Measurements from ENCODE around the gene ZNF341.
"Not testable (repeated sequence)": the region's sequence is repeated elsewhere in the genome, so short reads cannot be mapped to it uniquely, and the experiment has no call there.

ZNF341 gene

DNA sequence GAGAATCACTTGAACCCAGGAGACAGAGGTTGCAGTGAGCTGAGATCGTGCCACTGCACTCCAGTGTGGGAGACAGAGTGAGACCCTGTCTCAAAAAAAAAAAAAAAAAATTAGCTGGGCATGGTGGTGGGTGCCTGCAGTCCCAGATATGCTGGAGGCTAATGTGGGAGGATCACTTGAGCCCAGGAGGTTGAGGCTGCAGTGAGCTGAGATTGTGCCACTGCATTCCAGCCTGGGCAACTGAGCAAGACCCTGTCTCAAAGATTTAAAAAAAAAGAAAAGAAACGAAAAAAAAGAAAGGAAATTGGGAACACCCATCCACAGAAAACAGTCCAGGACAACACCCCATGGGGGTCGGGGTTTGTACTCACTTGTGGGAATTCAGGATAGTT, 60.8 kb downstream of the ZNF341 start:
- not testable (repeated sequence) for DNase-seq (ENCODE audit: low read depth in 1 of 2, low spot score in 1 of 2)

DNA sequence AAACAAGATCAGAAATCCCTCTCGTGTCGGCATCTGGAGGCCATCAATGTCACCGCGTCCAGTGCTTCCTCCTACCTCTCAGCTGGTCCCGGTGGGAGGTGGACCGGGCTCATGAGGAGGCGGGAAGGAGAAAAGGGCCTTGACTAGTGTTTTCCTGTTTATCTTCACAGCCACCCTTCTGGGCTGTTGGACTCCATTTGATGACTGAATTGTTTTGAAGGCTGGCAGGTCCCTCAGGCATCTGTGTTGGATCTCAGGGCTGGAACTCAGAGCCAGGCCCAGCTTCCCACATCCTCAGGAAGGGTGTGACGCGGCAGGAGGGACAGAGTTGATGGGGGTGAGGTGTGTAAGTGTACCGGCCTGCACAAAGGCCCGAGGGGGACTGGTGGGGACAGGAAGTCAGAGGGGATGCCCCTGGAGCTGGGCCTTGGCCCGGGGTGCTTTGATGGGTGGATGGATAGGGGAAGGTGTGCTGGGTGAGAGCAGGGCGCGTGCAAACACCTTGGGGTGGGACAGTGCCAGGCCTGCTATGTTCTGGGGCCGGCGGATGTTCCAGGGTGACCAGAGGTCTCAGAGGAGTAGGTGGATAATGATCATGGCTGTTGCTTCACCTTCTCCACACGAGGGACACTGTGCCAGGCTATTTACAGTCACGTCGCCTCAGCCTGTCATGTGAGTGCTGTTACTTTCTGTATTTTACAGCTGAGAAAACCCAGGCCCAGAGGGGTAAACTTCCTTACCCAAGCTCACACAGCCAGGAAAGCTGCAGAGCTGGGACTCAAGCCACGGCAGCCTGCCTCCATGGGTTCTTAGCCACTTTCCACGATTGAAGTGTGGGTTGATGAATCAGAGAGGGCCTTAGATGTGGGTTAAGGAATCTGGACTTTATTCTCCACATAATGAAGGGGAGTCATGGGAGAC, 61.5 kb downstream of the ZNF341 start:
- no peak for DNase-seq (ENCODE audit: low read depth in 1 of 2, low spot score in 1 of 2)

DNA sequence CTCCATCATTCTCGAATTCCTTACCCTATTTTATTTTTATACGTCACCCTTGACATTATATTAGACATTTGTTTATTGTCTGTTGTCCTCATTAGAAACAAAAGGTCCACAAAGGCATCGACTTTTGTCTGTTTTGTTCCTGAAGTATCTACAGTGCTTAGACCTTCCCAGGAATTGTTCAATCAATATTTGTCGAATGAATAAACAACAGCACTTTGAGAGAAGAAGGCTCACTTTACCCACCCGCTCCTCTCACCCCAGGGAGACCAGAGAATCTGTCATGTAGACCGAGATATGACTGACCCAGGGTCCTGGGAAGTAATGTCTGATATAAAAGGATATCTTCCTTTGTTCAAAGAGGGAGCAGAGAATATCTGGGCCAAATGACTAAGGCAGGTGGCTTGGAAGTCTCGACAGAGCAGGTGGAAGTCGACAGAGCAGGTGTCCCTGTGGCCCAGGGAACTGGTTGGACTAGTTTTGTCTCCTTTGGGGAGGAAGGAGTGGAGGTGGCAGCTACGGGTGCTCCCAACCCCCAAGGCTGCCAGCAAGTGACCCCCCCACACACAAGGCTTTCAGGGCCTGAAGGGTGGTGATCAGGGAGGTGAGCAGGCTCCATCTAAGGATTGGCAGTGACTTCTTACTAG, 64.6 kb downstream of the ZNF341 start:
- no peak for DNase-seq (ENCODE audit: low read depth in 1 of 2, low spot score in 1 of 2)

DNA sequence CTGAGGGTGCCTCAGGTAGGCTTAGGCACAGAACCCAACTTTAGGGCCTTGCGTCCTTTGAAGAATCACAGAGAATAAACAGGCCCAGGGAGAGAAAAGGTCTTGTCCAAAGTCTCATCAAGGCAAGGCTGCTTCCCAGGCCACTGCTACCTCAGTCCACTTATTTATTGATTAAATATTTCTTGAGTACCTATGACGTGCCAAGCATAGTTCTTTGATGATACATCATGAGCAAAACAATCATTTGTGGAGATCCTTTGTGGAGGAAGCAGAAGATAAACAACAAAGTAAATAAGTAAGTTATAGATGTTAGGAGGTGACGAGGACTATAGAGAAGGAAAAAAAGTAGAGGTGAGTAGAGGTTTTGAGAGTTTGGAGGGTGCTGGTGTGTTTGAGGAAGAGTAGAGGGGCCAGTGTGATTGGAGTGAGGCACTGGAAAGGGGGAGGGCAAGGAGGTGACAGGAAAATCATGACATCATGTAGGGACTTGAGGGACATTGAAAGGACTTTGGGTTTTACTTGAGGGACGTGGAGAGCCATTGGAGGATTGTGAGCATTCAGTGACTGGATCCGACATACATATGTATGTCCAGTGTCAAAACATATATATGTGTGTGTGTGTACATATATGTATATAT, 65.2 kb downstream of the ZNF341 start:
- no peak for DNase-seq (ENCODE audit: low read depth in 1 of 2, low spot score in 1 of 2)

DNA sequence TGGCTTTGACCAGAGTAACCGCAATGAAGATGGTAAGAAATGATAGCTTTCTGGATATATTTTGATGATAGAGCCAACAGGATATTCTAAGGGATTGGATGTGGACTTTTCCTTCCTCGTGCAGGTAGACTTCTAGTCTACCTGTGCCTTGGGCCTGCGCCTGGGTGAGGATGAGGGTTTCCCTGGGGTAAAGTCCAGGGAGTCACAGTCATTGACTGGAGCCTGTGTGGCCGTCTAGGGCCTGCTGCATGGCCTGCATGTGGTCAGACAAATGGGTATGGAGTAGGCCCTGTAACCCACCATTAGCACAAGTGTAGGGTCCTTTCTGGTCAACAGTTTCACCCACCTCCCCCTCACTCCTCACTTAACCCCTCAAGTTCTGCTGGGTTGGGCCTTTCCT, 66.6 kb downstream of the ZNF341 start:
- DNase-seq (ENCODE audit: low read depth in 1 of 2, low spot score in 1 of 2) = no peak

DNA sequence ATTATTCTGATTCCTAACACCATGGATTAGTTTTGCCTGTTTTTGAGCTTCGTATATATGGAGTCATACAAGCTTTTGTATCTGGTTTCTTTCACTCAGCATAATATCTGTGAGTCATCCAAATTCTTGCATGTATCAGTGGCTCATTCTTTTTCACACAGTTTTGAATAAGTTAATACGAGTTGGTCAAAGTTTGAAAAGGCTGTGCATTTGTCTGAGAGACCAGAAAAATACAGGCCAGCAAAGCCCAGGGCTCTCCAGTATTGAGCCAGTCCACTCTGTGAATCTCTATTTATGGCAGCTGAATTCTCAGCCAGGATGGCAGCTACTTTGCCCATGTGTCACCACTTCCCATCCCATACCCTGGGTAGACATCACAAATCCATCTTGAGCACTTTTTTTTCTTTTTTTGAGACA, 72.1 kb downstream of the ZNF341 start:
- DNase-seq (ENCODE audit: low read depth in 1 of 2, low spot score in 1 of 2) = no peak

DNA sequence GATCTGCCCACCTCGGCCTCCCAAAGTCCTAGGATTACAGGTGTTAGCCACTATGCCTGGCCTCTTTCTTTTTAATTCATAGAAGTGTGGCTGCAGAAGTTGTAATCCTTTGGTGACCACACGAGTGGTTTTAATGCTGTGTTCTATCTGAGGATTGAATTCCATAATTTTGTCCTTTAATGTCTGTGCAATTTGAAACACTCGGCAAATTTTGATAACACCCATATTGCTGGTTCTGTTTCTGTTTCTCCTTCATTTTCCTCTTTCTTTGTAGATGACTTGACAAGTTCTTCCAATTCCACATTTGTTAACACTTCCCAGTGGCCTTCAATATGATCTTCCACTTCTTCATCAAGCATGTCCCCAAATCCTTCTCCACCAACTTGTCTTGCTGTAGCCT, 76.6 kb downstream of the ZNF341 start:
- no peak for DNase-seq (ENCODE audit: low read depth in 1 of 2, low spot score in 1 of 2)

DNA sequence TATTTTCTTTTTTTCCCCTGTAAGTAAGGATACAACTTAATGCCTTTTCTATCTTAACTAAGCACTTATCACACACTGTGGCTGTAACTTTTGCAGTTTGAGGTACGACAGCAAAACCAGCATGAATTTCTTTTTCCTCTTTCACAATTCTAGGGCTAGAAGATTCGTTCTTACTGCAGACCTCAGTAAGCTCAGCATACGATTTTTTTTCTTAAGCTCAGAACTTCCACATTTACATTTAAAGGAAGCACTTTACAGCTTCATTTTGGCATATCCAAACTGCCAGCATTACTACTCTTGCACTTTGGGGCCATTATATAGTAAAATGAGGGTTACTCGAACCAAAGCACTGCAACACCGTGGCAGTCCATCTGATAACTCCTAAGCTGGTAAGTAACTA, 78.5 kb downstream of the ZNF341 start:
- DNase-seq (ENCODE audit: low read depth in 1 of 2, low spot score in 1 of 2) = no peak

DNA sequence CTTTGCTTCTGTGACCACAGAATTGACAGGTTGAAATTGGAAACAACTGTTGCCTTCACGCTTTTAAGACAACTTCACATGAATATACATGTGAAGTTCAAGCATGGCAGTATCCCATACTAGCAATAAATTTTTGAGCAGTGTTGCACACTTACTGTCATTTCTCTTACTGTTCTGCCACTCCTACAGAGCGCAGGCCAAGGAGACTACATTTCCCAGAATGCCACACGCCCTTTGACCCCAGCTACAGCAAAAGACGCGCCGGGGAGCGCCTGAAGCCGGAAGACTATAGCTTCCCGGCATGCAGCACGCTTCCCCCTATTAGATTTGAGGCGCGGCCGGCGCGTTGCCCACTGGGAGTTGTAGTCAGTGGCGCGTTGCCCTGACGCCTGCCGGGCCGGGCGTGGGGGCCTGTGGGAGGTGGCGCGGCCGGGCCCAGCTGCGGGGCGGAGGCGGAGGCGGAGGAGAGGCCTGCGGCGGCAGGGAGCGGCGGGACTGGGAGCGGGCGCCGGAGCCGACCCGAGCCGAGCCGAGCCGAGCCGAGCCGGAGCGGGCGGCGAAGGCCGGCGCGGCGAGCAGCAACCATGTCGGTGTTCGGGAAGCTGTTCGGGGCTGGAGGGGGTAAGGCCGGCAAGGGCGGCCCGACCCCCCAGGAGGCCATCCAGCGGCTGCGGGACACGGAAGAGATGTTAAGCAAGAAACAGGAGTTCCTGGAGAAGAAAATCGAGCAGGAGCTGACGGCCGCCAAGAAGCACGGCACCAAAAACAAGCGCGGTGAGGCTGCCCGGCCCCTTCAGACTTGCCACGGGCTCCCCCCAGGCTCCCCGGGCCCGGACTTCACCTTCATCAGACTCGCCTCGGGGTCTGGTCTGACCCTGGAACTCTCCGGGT, 79.3 kb downstream of the ZNF341 start, which contains the start of gene CHMP4B:
TSS of gene CHMP4B (plus strand) at position 464 of the 891 bp plus-strand sequence. CDS start at position 585, 121 bp downstream.
- peak; percentile 96 to 97 for DNase-seq (ENCODE audit: low read depth in 1 of 2, low spot score in 1 of 2)

DNA sequence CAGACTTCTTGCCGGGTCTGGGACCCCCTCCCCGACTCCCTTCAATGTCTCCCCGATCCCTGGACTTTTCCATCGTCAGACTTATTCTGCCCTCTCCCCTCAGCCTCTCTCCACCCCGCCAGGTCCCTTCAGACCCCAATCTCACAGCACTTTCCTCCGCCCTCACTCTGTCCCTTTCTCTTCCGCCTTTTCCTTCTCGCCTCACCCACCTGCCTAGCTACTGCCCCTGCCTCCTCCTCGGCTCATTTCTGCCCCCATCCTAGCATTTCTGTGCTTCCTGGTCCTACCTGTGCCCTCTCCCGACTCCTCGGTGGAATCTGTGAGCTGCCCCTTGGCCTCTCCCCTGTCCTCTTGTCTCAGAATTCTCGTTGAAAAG, 80.0 kb downstream of the ZNF341 start:
- DNase-seq (ENCODE audit: low read depth in 1 of 2, low spot score in 1 of 2) = no peak

DNA sequence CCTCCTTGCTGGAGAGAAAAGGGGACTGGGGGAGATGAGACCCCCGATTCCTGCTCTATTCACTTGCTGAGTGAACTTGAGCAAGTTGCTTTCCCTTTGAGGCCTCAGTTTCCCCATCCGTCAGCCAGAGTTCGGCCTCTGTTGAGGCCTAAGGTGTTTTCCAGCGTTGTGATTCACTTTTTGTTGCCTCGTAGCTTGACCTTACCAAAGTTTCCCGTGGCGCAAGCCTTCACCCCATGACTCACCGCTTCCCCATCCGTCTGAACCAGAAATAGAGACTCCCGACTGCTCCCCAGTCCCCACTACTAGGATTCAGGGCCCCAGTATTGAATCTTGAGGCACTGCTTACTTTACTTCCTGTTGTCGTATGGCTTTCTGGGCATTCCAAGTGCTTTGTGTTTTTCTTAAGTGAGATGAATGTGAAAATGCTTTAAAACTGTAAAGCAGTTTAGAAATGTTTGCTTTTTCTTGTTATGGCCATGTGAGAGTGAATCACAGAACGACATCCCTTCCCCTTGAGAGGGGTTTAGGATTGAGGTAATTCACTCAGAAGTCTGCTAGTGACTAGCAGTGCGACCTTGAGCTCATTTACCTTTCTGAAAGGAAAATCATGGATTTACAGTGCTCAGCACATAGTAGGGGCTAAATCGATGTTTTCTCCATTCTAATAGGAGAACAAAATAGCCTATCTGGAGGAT, 80.5 kb downstream of the ZNF341 start:
- peak in 1 of 2 donors; percentile 19 for DNase-seq (ENCODE audit: low read depth in 1 of 2, low spot score in 1 of 2)

DNA sequence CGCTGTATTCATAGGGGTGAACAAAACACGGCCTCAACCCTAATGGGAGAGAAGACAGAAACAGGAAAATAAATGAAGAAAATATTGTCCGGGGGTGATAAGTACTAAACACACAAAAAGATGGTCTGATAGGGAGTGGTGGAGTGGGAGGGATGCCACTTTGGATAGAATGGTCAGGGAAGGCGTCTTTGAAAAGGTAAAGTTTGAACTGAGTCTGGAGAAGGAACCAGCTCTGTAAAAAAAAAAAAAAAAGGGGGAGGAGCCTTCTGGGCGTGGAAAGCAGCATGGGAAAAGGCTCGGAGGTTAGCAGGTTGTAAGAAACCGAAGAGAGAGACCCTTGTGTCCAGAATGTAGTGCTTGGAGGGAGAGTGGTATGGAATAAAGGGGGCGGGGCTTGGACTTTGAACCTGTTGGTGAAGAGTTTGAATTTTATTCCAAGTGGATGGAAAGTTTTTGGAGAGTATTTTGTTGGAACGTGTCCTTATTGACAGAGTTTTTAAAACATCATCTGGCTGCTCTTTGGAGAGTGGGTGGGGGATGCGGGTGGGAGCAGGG, 81.2 kb downstream of the ZNF341 start:
- DNase-seq (ENCODE audit: low read depth in 1 of 2, low spot score in 1 of 2) = no peak

DNA sequence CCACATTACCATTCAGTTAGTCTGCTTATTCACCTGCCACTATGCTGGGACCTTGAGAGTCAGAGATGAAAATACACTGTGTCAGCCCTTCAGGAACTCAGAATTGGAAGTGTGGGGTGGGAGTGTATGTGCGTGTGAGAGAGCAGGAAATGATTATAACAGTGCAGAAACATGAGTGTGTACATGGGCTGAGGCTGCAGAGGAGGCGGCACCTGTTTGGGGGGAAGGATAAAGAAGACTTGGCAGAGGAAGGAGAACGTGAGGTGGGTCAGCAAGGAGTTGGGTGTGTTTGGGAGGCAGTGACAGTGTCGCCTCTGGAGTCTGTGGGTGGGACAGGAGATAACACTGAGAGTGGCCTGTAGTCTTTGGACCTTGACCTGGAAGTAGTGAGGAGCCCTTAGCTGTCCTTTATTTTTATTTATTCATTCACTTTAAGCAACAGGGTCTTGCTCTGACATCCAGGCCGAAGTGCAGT, 82.5 kb downstream of the ZNF341 start:
- no peak for DNase-seq (ENCODE audit: low read depth in 1 of 2, low spot score in 1 of 2)

DNA sequence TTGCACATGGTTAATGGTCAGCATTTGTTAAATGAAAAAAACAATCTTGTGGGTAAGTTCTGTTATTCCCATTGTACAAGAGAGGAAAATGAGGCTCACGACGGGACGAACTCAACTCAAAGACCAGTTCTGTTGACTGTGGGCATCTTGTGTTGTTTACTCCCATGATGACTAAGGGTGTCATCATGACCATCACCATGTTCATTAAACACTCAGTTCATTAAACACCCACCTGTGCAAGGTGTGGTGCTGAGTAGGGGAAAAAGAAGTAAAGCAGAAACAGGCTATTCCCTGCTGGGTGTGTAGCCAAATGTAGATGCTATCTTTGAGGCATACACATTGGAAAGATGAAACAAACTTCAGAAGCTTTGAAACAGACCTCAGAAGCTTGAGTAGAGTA, 83.9 kb downstream of the ZNF341 start:
- no peak for DNase-seq (ENCODE audit: low read depth in 1 of 2, low spot score in 1 of 2)

DNA sequence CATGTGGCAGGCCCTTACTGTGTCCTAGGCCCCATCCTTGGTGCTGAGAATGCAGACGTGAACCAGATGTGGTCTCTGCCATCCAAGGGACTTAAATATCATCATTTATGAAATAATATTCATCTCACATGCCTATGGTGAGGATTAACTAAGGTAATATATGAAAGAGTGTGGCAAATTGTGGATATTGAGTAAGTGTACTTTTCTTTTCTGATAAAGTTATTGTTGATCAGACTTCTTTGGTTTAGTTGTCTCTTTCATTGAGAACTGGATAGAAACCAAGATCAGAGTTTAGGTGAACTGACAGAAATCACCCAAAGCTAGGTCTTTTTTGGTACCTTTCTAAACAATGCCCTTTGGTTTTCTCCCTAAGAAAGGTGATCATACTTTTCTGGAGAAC, 84.4 kb downstream of the ZNF341 start:
- no peak for DNase-seq (ENCODE audit: low read depth in 1 of 2, low spot score in 1 of 2)

DNA sequence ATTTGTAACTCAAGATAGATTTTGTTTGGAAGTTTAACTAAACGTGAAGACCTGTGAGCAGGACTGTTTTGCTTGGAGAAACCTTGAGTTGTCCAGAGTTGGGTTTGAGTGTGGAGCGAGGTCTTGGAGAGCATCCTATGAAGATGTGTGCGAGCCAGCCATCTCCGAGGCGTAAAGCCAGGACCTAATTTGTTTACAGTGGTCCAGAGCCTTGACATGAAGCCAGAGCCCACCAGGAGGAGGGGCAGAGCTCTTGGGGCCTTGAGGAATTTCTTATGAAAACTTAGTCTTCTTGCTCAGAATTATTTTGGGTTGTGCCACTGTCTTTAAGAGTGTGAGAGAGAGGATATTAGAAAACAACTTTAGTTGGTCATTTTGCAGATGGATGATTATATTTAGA, 85.6 kb downstream of the ZNF341 start:
- no peak for DNase-seq (ENCODE audit: low read depth in 1 of 2, low spot score in 1 of 2)

DNA sequence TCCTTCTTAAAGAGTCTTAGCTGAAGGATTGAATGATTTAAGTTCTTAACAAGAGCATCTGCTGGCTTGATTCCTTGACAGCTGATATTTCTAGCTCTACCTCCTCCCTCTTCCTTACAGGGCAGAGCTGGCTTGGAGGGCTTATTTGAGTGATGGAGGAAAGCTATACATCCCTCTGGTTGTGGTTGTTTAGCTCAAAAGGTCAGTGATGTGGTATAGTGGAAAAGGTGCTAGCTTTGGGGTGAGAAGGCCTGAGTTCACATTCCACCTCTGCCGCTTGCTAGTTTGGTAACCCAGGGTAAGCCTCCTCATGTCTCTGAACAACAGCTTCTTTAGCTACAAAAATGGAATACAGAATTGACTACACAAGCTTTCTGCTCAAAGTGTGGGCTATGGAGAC, 87.7 kb downstream of the ZNF341 start:
- no peak for DNase-seq (ENCODE audit: low read depth in 1 of 2, low spot score in 1 of 2)

DNA sequence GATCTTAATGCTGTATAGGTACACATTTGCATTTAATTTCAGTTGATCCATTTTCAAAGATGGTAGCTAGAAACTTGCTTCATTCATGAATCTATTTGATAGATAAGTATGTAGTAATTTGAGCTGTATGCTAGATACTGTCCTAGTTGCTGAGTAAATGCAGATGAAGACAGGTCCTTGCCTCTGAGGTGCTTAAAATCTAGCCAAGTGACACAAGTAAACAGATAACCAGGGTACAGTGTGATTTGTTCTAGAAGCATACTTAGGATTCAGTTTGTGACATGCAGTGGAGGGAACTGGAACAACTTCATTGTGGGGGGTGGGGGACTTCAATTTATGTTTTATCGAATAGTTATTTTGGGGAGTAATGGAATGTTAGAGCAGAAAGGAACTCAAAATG, 88.6 kb downstream of the ZNF341 start:
- DNase-seq (ENCODE audit: low read depth in 1 of 2, low spot score in 1 of 2) = no peak

DNA sequence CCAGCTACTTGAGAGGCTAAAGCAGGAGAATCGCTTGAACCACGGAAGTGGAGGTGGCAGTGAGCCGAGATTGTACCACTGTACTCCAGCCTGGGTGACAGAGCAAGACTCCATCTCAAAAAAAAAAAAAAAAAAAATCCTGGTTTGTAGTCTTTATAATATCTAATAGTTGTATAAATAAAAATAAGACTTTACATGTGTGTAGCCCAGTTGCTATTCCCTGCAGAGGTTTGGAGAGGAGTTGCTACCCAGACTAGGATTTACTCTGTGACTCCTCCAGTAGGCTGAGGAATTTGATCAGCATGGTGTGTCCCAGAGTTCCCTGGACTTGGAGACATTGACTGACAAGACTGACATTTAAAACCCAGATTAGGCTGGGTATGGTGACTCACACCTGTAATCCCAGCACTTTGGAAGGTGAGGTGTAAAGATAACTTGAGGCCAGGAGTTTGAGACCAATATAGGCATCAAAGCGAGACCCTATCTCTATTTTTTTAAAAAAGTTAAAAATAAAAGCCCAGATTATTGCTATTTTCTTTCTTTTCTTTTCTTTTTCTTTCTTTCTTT, 89.6 kb downstream of the ZNF341 start:
- no peak for DNase-seq (ENCODE audit: low read depth in 1 of 2, low spot score in 1 of 2)

DNA sequence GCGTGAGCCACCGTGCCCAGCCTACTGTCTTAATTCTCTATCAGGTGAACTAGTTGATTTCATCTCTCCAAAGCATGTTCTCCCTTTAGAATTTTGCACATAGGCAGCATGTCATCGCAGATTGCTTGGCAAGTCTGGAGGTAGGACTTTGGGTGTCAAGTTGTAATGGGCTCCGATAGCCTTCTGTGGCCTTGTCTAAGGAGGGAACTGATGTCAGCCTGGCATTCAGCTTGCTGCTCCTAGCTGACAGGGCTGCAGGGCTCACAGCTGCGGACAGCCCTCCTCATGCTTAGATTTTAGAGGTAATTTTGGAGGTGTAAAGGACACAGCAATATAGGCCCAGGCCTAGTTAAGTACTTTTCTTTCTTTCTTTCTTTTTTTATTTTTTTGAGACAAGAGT, 90.6 kb downstream of the ZNF341 start:
- no peak for DNase-seq (ENCODE audit: low read depth in 1 of 2, low spot score in 1 of 2)
